GM12865 (cell line): ENCODE measurements around the gene DTYMK.

ENCODE experiments used
- DNase-seq: peaks from one replicate; pipeline ENCODE4 v3.0.0; 2010; ENCODE audit warnings: low read depth
- H3K4me3 ChIP-seq: 2 replicates; pipeline ENCODE4 v1.5.1; 2011; ENCODE audit warnings: mild to moderate bottlenecking, low read depth, low read length, control low read depth
- CTCF ChIP-seq: IDR thresholded peaks from 2 replicates; pipeline ENCODE4 v1.5.1; 2011; ENCODE audit warnings: low read length, control low read depth, low read depth, inconsistent platforms; ENCODE audit not compliant: insufficient read depth; ENCODE audit errors: missing control alignments

The DTYMK gene

GRCh38 chr2:241673189-241673663, 13.4 kb downstream of the DTYMK start:
- no peak for TF ChIP-seq CTCF
- DNase-seq, result no peak
- no peak overlapping the region for H3K4me3 ChIP-seq

- no peak for DNase-seq
- no peak for TF ChIP-seq CTCF
Measured at GRCh38 chr2:241672243-241673188, 14.1 kb downstream of the DTYMK start.

GRCh38 chr2:241671457-241672240, 15.0 kb downstream of the DTYMK start:
- TF ChIP-seq CTCF, result no peak
- H3K4me3 ChIP-seq, result no peak overlapping the region
- no peak for DNase-seq

More at GRCh38 chr2:241672243-241673188, 14.1 kb downstream of the DTYMK start:
- H3K4me3 ChIP-seq, result no peak overlapping the region

DNA sequence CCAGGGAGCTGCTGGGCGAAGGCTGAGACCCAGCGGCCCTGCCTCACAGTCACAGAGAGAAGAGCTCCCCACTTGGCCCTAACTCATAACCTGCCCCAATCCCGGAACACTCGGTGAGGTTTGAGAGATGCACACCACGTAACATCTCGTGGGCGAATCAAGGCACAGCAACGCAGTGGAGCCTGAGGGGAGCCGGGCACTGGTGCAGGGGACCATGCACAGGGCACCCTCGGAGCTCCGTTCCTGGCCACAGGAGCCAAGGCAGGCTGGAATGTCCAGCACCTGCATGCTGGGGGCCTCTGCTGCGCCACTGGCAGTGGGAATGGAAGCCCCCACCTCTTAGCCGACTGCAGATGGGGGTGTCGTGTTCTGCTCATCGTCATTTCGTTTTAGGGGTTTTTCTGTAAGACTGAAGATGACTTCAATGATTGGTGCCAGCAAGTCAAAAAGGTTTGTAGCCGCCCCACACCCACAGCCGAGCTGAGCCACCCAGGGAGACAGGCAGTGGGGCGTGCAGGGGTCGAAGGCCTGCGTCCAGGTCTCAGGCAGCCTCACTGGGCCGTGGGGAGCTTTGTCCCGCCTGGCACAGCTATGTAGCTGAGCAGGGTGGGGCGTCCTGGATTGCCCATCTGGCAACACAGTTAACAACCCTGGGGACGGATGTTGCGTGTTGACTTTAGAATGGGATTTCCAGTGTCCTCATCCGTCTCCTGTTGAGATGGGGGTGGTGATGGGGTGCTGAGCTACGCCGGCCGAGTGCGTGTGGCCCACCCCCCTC, 16.1 kb downstream of the DTYMK start:
- DNase-seq, result no peak
- no peak for TF ChIP-seq CTCF
- H3K4me3 ChIP-seq, result no peak overlapping the region

DNA sequence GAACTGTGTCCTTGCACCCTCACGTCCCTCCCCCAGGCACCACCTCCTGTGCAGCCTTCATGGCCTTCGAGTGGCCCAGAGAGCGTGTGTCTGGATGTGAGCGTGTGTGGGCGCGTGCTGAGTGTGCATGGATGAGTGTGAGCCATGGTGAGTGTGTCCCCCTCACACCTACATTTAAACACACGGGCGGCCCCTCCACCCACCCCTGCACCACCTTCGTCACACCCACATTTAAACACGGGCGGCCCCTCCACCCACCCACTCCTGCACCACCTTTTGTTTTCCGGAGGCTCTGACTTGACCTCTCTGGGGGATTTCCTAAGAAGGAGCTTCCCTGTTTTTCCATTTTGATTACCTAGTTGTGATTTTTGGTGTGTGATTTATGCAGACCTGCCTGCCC, 17.8 kb downstream of the DTYMK start:
- no peak for TF ChIP-seq CTCF
- no peak overlapping the region for H3K4me3 ChIP-seq
- DNase-seq, result no peak

DNA sequence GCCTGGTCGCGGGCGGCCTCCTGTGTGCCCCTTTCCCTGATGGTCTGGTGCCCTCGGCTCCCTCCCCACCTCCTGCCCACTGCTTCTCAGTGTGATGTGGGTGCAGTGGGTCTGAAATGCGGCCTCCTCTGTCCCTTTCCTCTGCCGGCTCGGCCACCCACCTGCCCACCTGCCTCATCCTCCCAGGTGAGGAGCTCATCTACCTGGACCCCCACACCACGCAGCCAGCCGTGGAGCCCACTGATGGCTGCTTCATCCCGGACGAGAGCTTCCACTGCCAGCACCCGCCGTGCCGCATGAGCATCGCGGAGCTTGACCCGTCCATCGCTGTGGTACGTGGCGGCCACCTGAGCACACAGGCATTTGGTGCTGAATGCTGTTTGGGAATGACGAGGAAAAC, 18.3 kb downstream of the DTYMK start:
- DNase-seq, result no peak
- H3K4me3 ChIP-seq, result no peak overlapping the region
- TF ChIP-seq CTCF, result no peak
